ENCODE measurements around the gene RGPD6.
"Not testable (repeated sequence)": the region's sequence is repeated elsewhere in the genome, so short reads cannot be mapped to it uniquely, and the experiment has no call there.

Gene RGPD6

GRCh38 chr2:110481200-110481599 is 95.8 kb downstream of the RGPD6 start:
- not testable (repeated sequence) for DNase-seq (ENCODE audit: low spot score)

- not testable (repeated sequence) for DNase-seq (ENCODE audit: low spot score)
Observed at GRCh38 chr2:110480084-110480483, 96.9 kb downstream of the RGPD6 start.

- DNase-seq (ENCODE audit: low spot score), result not testable (repeated sequence)
Observed at GRCh38 chr2:110477370-110477769, 99.7 kb downstream of the RGPD6 start.

GRCh38 chr2:110476952-110477351 is 100.1 kb downstream of the RGPD6 start:
- not testable (repeated sequence) for DNase-seq (ENCODE audit: low spot score)

- DNase-seq (ENCODE audit: low spot score), result not testable (repeated sequence)
Observed at GRCh38 chr2:110475627-110476359, 101.2 kb downstream of the RGPD6 start.

- DNase-seq (ENCODE audit: low spot score), result not testable (repeated sequence)
Observed at GRCh38 chr2:110474898-110475297, 102.1 kb downstream of the RGPD6 start.

GRCh38 chr2:110473059-110473358 is 104.0 kb downstream of the RGPD6 start:
- not testable (repeated sequence) for DNase-seq (ENCODE audit: low spot score)

GRCh38 chr2:110472171-110473058 is 104.6 kb downstream of the RGPD6 start, which contains the start of gene LIMS4:
TSS of gene LIMS4 (minus strand) at chr2:110472816. CDS start at chr2:110472778, 38 bp downstream.
- not testable (repeated sequence) for DNase-seq (ENCODE audit: low spot score)

GRCh38 chr2:110468921-110469320 is 108.1 kb downstream of the RGPD6 start:
- not testable (repeated sequence) for DNase-seq (ENCODE audit: low spot score)

- not testable (repeated sequence) for DNase-seq (ENCODE audit: low spot score)
Observed at GRCh38 chr2:110465312-110465711, 111.7 kb downstream of the RGPD6 start.
